IPS-20b (cell line): Measurements from ENCODE around the gene LRRD1.
"Not testable (repeated sequence)": the region's sequence is repeated elsewhere in the genome, so short reads cannot be mapped to it uniquely, and the experiment has no call there.

Experiments used
- H3K27ac ChIP-seq: one replicate; pipeline ENCODE4 v1.5.1; 2013; ENCODE audit warnings: low read length
- H3K27me3 ChIP-seq: 2 replicates; pipeline ENCODE4 v1.6.1; 2013; ENCODE audit warnings: mild to moderate bottlenecking, low read length, inconsistent platforms; ENCODE audit not compliant: insufficient read depth
- H3K36me3 ChIP-seq: 2 replicates; pipeline ENCODE4 v1.6.1; 2013; ENCODE audit warnings: low read depth, mild to moderate bottlenecking, inconsistent platforms, low read length, moderate library complexity; ENCODE audit not compliant: insufficient read depth
- H3K4me1 ChIP-seq: 2 replicates; pipeline ENCODE4 v1.6.1; 2013; ENCODE audit warnings: mild to moderate bottlenecking, control low read depth, inconsistent platforms, low read length, moderate library complexity; ENCODE audit not compliant: insufficient read depth
- H3K4me3 ChIP-seq: 2 replicates; pipeline ENCODE4 v1.5.1; 2013; ENCODE audit warnings: mild to moderate bottlenecking, low read length, inconsistent platforms
- H3K9ac ChIP-seq: 2 replicates; pipeline ENCODE4 v1.6.1; 2013; ENCODE audit warnings: low read depth, mild to moderate bottlenecking, inconsistent platforms, low read length, moderate library complexity
- H3K9me3 ChIP-seq: 2 replicates; pipeline ENCODE4 v1.6.1; 2013; ENCODE audit warnings: mild to moderate bottlenecking, low read depth, low read length, inconsistent platforms; ENCODE audit not compliant: insufficient read depth

The LRRD1 gene

DNA sequence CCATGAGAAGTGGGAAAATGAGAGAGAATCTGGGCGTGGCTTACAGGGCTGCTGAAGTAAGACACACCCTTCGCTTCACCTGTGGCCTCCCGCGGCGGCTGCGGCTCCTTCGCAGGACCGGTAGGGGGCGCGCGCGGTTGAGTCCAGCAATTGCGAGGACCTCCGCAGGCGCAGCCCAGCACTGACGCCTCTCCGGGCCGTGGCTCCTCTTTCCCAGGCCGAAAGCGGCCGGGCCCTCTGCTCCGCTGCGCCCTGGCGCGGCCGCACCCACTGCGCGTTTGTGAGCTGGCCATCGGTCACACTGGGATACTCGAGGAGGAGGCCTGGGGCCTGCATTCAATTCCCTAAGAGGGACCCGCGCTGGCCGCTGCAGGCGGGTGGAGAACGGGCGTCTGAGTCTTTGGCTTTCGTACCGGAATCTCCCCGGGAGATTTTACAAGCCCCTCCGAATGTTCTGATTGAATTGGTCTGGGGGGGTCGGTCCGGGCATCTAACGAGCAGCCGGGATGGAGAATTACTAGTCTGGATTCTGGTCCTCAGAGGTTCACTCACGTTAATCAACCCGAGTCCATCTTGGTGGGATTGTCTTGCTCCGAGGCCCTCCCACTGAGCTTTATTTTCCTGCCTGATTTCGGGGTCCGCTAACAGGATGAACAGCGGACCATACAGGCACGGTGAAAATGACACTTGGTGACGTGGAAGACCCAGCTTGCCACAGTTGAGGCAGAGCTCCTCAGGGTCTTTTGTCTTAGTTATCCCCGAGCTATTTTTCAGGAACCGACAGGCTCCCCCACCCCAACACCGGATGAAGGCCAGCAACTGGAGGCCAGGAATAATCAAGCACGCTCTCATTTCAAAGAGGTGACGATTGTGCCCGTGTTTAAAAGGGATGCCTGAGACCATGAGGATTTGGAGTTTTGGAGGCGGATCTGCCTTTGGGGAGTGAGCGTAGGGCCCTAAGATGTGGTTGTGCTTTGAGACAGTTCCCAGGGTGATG is at the start of gene LRRD1:
TSS of gene LRRD1 (minus strand) at position 215 of the 997 bp plus-strand sequence. CDS start 13,940 bp downstream, outside the sequence.
- H3K27ac ChIP-seq, result no peak within 1 kb of the TSS
- H3K36me3 ChIP-seq, result no peaks in the 10 kb centered on the region
- peaks cover 15% of the 10 kb centered on the region for H3K27me3 ChIP-seq
- no peaks in the 10 kb centered on the region for H3K4me1 ChIP-seq
- peak within 1 kb of the TSS; percentile 52; the same call in 1 of the 2 replicates for H3K9ac ChIP-seq
- peak within 1 kb of the TSS; percentile 58; the same call in 1 of the 2 replicates for H3K4me3 ChIP-seq
- H3K9me3 ChIP-seq, result peaks cover 14% of the 10 kb centered on the region

DNA sequence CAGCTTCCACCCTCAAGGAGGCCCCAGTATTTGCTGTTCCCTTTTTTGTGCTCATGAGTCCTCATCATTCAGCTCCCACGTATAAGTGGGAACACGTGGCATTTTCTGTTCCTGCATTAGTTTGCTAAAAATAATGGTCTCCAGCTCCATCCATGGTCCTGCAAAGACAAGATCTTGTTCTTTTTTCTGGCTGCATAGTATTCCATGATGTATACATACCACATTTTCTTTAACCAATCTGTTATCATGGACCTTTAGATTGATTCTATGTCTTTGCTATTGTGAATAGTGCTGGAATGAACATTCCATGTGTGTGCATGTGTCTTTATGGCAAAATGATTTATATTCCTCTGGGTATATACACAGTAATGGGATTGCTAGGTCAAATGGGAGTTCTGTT is 49.8 kb upstream of the LRRD1 start:
- H3K27ac ChIP-seq, result no peak overlapping the region
- peaks cover 72% of the 10 kb centered on the region for H3K36me3 ChIP-seq
- H3K9ac ChIP-seq, result no peak overlapping the region
- H3K9me3 ChIP-seq, result no peaks in the 10 kb centered on the region
- no peaks in the 10 kb centered on the region for H3K27me3 ChIP-seq
- no peaks in the 10 kb centered on the region for H3K4me1 ChIP-seq
- H3K4me3 ChIP-seq, result no peak overlapping the region

DNA sequence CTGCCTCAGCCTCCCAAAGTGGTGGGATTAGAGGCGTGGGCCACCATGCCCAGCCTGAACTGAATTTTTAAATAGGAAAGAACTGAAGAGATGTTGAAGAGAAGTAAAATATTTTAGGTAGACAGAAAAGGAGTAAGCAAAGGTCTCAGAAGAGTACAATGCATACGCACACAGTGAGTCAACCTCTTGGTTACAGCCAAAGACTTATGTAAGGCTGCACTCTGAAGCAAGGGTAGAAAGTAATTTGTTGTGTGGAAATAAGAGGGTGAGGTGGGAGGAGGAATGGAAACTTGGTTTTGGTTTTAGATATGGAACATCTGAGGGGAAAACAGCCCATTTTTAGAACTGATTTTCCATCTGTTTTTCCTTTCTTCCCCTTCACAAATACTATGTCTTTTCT is 49.2 kb upstream of the LRRD1 start:
- no peak overlapping the region for H3K4me3 ChIP-seq
- peaks cover 71% of the 10 kb centered on the region for H3K36me3 ChIP-seq

DNA sequence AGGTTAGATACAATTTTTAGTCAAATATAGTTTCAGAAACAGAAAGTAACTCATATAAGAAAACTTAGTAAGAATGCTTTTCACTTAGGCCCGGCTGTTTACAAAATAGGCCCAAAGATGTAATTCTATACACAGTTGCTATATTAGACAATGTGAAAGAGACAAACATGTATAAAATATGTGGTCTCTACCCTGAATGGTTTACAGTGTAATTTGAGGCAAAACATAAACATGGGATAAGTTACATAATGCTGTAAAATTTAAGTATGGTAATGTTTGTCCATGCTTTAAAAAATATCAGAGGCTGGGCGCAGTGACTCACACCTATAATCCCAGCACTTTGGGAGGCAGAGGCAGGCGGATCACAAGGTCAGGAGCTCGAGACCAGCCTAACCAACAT is 48.0 kb upstream of the LRRD1 start:
- Histone ChIP-seq H3K27me3 (no peaks in the 10 kb centered on the region), H3K4me1 (no peaks in the 10 kb centered on the region), H3K4me3 (no peak overlapping the region), H3K9ac (no peak overlapping the region), H3K27ac (no peak overlapping the region), H3K9me3 (no peaks in the 10 kb centered on the region), H3K36me3 (peaks cover 71% of the 10 kb centered on the region)

More for the DNA sequence above, 49.2 kb upstream of the LRRD1 start:
- no peak overlapping the region for H3K9ac ChIP-seq
- H3K9me3 ChIP-seq, result no peaks in the 10 kb centered on the region
- no peaks in the 10 kb centered on the region for H3K4me1 ChIP-seq
- H3K27me3 ChIP-seq, result no peaks in the 10 kb centered on the region
- no peak overlapping the region for H3K27ac ChIP-seq

DNA sequence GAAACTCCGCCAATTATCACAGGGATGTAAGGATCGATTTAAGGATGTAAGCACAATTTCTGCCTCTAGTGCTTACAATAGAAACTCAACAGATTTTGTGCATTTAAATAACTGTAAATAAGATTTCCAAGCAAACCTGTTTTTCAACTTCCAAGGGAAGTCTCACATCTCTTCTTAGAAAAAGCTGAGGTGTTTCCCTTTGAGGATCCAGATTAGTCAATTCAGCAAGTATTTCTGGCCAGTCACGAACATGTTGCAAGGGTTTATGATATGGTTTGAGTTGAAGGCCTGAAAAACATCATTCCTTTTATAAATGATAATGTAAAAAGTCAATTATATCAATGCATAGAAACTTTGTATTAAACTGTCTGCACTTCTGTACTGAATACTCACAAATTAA is 42.8 kb upstream of the LRRD1 start:
- peaks cover 90% of the 10 kb centered on the region for H3K36me3 ChIP-seq
- H3K4me3 ChIP-seq, result no peak overlapping the region
- no peaks in the 10 kb centered on the region for H3K27me3 ChIP-seq
- H3K27ac ChIP-seq, result no peak overlapping the region
- no peak overlapping the region for H3K9ac ChIP-seq
- no peaks in the 10 kb centered on the region for H3K9me3 ChIP-seq
- no peaks in the 10 kb centered on the region for H3K4me1 ChIP-seq

DNA sequence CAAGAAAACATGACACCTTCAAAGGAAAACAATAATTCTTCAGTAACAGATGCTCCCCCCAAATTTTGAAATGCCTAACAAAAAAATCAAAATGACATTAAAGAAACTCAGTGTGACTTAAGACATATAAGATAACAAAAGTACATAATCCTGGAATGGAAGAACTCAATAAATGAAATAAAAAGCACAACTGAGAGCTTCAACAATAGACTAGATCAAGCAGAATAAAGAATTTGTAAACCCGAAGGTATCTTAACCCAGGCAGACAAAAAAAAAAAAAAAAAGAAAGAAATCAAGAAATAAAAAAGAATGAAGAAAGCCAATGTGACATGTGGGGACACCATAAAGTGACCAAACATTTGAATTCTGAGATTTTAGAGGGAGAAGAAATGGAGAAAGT is 27.7 kb upstream of the LRRD1 start:
- Histone ChIP-seq H3K4me3 (no peak overlapping the region), H3K9ac (no peak overlapping the region), H3K36me3 (peaks cover 45% of the 10 kb centered on the region), H3K27me3 (no peaks in the 10 kb centered on the region), H3K9me3 (no peaks in the 10 kb centered on the region), H3K27ac (no peak overlapping the region), H3K4me1 (no peaks in the 10 kb centered on the region)

DNA sequence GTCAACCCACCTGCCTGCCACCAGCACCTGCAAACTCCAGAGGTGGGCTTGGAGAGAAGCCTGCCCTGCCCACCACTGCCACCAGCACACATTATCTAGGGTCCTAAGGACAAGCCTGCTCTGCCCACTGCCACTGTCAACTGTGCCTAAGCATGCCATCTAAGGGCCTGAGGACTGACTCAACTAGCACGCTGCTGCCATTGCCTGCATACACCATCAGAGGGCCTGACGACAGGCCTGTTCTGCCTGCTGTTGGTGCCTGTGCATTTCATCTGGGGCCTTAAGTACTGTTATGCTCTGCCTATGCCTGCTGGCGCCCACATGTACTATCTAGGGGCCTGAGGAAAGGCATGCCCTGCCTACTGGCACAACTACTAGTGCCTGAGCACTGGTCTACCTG is 27.0 kb upstream of the LRRD1 start:
- H3K27me3 ChIP-seq, result no peaks in the 10 kb centered on the region
- no peak overlapping the region for H3K9ac ChIP-seq
- H3K4me3 ChIP-seq, result no peak overlapping the region
- H3K27ac ChIP-seq, result no peak overlapping the region
- H3K9me3 ChIP-seq, result no peaks in the 10 kb centered on the region
- H3K4me1 ChIP-seq, result no peaks in the 10 kb centered on the region
- H3K36me3 ChIP-seq, result peaks cover 42% of the 10 kb centered on the region

DNA sequence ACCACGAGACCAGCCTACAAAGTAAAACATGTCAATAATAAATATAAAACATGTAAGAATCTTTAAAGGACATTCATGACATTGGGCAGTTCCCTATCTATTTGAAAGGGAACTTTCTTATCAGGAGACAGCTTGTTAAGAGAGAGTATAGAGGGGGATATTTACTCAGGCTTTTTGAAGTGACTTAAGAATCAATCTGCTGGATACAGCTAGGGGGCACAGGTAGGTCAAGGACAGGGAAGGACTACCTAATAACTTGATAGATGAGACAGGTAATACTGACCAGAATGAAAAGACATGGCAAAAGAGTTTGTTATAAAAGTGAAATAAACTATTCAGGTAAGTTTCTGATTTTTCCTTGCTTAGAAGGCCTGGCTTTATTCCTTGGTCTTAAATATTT is 21.8 kb upstream of the LRRD1 start:
- Histone ChIP-seq H3K27me3 (no peaks in the 10 kb centered on the region), H3K4me1 (no peaks in the 10 kb centered on the region), H3K4me3 (no peak overlapping the region), H3K9ac (no peak overlapping the region), H3K27ac (no peak overlapping the region), H3K36me3 (peaks cover 44% of the 10 kb centered on the region), H3K9me3 (no peaks in the 10 kb centered on the region)

DNA sequence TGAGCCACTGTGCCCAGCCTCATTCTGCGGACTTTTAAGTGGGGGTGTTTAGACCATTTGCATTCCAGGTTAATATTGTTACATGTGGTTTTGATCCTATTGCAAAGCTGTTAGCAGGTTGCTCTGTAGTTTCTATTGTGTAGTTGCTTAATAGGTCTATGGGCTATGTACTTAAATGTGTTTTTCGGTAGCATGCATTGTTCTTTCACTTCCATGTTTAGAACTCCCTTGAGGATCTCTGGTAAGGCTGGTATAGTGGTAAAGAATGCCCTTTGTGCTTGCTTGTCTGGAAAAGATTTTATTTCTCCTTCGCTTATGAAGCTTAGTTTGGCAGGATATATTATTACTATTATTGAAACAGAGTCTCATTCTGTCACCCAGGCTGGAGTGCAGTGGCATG is 13.4 kb upstream of the LRRD1 start:
- H3K36me3 ChIP-seq, result peaks cover 10% of the 10 kb centered on the region; the same call in 1 of the 2 replicates
- H3K27ac ChIP-seq, result no peak overlapping the region
- H3K9ac ChIP-seq, result no peak overlapping the region
- peaks cover 52% of the 10 kb centered on the region for H3K9me3 ChIP-seq
- no peaks in the 10 kb centered on the region for H3K4me1 ChIP-seq
- H3K27me3 ChIP-seq, result no peaks in the 10 kb centered on the region
- H3K4me3 ChIP-seq, result no peak overlapping the region

DNA sequence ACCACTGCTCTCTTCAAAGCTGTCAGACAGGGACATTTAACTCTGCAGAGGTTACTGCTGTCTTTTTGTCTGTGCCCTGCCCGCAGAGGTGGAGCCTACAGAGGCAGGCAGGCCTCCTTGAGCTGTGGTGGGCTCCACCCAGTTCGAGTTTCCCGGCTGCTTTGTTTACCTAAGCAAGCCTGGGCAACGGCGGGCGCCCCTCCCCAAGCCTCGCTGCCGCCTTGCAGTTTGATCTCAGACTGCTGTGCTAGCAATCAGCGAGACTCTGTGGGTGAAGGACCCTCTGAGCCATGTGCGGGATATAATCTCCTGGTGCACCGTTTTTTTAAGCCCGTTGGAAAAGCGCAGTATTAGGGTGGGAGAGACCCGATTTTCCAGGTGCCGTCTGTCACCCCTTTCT is 10.3 kb upstream of the LRRD1 start:
- not testable (repeated sequence) for H3K4me3 ChIP-seq, H3K27me3 ChIP-seq, H3K27ac ChIP-seq, H3K4me1 ChIP-seq, H3K36me3 ChIP-seq, H3K9ac ChIP-seq
- H3K9me3 ChIP-seq, result peaks cover 52% of the 10 kb centered on the region

DNA sequence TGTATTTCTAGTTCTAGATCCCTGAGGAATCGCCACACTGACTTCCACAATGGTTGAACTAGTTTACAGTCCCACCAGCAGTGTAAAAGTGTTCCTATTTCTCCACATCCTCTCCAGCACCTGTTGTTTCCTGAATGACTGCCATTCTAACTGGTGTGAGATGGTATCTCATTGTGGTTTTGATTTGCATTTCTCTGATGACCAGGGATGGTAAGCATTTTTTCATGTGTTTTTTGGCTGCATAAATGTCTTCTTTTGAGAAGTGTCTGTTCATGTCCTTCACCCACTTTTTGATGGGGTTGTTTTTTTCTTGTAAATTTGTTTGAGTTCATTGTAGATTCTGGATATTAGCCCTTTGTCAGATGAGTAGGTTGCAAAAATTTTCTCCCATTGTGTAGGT is 5.4 kb upstream of the LRRD1 start:
- not testable (repeated sequence) for H3K4me3 ChIP-seq, H3K36me3 ChIP-seq, H3K4me1 ChIP-seq, H3K27ac ChIP-seq, H3K9ac ChIP-seq
- H3K9me3 ChIP-seq, result peaks cover 23% of the 10 kb centered on the region
- H3K27me3 ChIP-seq, result peaks cover 13% of the 10 kb centered on the region

DNA sequence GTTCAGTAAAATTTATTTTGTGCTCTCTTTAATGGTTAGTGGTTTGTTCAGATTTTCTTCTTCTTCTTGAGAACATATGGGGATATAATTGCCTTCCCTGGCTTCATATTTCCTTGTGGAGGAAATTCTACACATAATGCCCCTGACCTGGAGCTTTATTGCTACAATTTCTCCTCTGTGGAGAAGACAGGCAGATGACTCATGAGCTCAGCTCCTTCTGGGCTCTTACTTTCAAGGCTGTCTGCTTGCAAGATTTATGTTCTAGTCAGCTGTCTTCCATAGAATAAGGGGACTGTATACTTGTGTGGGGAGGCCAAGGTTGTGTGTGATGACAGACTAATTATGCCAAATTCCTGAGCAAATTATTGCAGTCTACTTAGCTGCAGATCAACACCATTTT is 1.6 kb downstream of the LRRD1 start:
- Histone ChIP-seq H3K27ac (no peak overlapping the region), H3K36me3 (no peaks in the 10 kb centered on the region), H3K9ac (no peak overlapping the region), H3K27me3 (peaks cover 15% of the 10 kb centered on the region), H3K4me3 (no peak overlapping the region), H3K9me3 (peaks cover 5% of the 10 kb centered on the region; the same call in 1 of the 2 replicates), H3K4me1 (no peaks in the 10 kb centered on the region)
